ENCODE measurements around the gene MCFD2.

- TF ChIP-seq POLR2AphosphoS5 (IDR thresholded peaks at IDR 0.05; ENCODE audit: borderline replicate concordance, low read depth, low read length) (no peak), EZH2 (IDR thresholded peaks at IDR 0.05) (no peak), FOXP2 (optimal IDR thresholded peaks at IDR 0.05; ENCODE audit: control extremely low read depth, extremely low read length, insufficient read depth) (no peak)
Measured at GRCh38 chr2:46879511-46879910, 36.1 kb downstream of the MCFD2 start.
